Measurements from ENCODE around the gene CLDN15.
"Not testable (repeated sequence)": the region's sequence is repeated elsewhere in the genome, so short reads cannot be mapped to it uniquely, and the experiment has no call there.

The CLDN15 gene

DNA sequence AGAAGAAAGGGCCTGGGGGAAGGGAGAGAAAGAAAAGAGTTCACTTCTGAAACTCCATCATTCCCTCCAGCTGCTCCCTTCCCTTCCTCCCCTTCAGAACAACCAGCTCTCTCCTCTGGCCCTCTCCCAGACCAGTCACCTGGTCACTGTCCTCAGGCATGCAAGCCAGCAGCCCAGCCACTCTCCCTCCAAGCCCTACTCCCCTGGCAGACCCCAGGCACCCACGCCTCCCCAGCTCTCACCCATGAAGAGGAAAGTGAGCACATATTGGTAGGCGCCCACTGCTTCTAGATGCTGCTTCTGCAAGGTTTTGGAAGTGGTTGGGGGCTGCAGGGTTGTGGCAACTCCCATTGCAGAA, 37.1 kb downstream of the CLDN15 start:
- no peak for DNase-seq (ENCODE audit: low read depth, low spot score)

DNA sequence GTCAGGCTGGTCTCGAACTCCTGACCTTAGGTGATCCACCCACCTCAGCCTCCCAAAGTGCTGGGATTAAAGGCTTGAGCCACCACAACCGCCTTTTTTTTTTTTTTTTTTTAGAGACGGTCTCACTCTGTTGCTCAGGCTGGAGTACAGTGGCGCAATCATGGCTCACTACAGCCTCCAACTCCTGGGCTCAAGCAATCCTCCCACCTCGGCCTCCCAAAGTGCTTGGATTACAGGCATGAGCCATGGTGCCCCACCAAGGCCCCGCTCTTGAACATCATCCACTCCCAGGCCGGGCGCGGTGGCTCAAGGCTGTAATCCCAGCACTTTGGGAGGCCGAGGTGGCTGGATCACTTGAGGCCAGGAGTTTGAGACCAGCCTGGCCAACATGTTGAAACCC, 38.1 kb downstream of the CLDN15 start:
- not testable (repeated sequence) for DNase-seq (ENCODE audit: low read depth, low spot score)

DNA sequence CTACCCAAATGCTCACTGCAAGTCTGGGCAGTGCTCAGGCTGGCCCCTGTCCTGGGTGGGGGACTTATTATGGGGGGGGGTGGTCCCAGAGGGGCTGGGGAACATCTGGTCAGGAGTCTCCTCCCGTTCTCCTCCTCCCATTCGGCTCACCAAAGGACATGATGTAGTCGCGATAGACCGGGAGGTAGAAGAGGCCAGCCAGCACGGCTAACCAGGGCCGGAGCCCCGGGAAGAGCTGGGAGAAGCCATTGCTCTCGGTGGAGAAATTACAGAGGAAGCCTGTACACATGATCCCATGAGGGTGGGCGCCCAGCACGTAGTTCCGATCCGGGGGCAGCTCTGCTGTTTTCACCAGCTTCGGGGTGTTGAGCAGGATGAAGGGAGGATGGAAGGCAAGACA, 39.1 kb downstream of the CLDN15 start:
- DNase-seq (ENCODE audit: low read depth, low spot score), result no peak

DNA sequence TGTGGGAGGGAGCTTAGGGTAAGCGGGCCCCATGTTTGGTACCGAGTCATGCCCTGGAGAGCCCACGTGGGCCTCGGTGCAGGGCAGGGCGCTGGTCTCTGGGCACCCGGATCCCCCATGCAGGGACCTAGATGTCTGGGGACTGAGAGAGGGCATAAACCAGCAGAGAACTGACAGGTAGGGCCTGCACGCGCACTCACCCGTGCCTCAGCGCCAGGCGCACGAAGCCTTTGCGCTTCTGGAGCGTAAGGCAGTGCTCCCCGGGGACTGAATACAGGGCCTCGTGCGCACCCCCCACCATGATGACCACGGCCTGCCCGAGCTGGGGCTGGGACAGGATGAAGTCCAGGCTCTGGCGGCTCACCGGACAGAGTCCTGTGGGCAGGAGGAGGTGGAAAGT, 39.6 kb downstream of the CLDN15 start:
- DNase-seq (ENCODE audit: low read depth, low spot score), result no peak

DNA sequence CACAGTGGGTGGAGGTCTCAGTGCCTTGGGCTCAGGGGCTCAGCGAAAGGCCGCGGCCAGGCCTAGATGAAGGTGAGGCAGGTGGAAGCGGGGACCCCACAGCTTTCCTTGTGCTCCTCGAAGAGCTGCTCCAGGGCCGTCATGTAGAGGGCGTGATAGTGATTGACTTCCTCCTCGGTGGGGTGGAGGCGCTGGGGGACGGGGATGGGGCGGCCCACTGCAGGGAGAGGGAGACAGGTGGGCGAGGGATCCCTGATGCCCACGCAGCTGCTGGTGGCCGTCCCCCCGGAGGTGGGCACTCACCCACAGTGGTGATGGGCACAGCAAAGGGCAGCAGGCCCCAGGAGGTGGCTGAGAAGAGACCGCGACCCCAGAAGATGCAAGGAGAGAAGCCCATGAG, 41.7 kb downstream of the CLDN15 start:
- DNase-seq (ENCODE audit: low read depth, low spot score), result no peak

DNA sequence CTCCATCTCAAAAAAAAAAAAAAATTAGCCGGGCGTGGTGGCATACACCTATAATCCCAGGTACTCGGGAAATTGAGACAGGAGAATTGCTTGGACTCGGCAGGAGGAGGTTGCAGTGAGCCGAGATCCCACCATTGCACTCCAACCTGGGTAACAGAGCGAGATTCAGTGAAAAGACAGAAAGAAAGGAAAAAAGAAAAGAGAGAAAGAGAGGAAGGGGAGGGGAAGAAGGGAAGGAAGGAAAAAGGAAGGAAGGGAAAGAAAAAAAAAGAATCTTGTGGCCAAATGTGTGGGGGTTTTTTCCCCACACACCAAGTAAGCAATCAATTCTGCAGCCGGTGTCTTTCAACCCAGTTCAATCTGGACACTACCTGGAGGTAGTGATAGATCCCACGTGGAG, 48.5 kb downstream of the CLDN15 start:
- no peak for DNase-seq (ENCODE audit: low read depth, low spot score)

DNA sequence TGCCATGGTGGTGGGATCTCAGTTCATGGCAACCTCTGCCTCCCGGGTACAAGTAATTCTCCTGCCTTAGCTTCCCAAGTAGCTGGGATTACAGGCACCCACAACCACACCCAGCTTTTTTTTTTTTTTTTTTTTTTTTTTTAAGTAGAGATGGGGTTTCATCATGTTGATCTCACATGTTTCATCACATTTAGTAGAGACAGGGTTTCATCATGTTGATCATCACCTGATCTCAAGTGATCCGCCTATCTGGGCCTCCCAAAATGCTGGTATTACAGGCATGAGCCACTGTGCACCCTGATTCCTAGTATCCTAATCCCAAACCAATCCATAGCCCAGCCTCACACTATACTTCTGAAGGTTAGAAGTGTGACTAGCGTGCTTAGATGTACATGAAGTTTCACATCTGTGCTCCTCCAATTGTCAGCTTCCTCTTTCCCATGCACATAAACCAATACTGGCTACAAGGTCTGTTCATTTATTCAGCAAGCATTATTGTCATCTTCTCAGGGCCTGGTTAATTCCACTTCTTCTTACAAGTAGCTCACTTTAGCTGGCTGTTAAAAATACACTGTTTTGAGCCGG, 50.7 kb downstream of the CLDN15 start:
- no peak for DNase-seq (ENCODE audit: low read depth, low spot score)

DNA sequence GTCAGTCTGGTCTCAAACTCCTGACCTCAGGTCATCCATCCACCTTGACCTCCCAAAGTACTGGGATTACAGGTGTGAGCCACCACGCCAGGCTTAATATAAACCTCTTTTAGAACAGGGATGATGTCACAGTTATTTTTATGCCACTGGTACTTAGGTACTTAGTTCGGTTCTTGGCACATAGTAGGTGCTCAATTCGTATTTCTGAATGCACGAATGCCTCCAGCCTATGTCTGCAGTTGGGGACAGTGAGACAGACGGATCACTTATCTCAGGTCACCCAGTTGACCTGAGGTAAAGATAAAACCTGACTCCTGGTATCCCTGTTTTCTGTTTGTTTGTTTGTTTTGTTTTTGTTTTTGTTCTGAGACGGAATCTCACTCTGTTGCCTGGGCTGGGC, 51.4 kb downstream of the CLDN15 start:
- DNase-seq (ENCODE audit: low read depth, low spot score), result no peak

DNA sequence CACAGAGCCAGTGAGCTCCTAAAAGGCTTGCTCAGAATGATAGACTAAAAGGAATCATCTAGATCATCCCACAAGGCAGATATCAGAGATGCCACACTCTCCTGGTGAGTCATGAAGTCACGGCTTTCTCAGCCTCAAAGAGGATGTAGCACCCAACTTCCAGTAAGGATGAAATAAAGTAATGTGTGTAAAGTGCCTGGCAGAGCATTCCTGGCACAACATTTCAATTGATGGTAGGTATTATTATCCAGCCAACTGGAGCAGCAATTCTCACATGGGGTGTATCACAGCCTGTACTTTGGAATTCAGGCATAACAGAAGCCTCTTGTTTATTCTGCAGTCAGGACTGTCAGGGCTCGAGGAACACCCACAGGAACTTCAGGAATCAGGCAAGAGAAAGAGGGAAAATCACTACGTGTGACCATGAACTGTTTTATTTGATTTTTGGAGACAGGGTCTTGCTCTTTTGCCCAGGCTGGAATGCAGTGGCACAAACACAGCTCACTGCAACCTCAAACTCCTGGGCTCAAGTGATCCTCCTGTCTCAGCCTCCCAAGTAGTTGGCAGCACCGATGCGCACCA, 52.3 kb downstream of the CLDN15 start:
- DNase-seq (ENCODE audit: low read depth, low spot score), result no peak

Measured in activated naive CD8-positive, alpha-beta T cell treated with anti-CD3 and anti-CD28 coated beads, Interleukin-2, amount 50 U/mL, for 16 hours (primary cell).